ENCODE measurements around the gene SLC25A5.

SLC25A5 gene

GRCh38 chrX:119467433-119467832 is 811 bp upstream of the SLC25A5 start:
- no peak overlapping the region for H4K12ac ChIP-seq (ENCODE audit: low read depth, low read length)
- H2BK12ac ChIP-seq (ENCODE audit: low read length): no peak overlapping the region
- H3K4me1 ChIP-seq (ENCODE audit: control insufficient read depth in 1 of 2, insufficient read depth in 2 of 2, low read length in 2 of 2): peaks cover 3 to 5% of the 10 kb centered on the region in 2 experiments
- DNase-seq: no peak
- no peaks in the 10 kb centered on the region for H3K27me3 ChIP-seq (ENCODE audit: insufficient read depth, low read length)
- H3K36me3 ChIP-seq (ENCODE audit: control insufficient read depth in 1 of 2, insufficient read depth in 2 of 2, low read length in 2 of 2): peaks cover 6 to 16% of the 10 kb centered on the region in 2 experiments
- H2BK120ac ChIP-seq (ENCODE audit: insufficient read depth, low read length, poor library complexity): no peak overlapping the region
- no peak overlapping the region for H4K91ac ChIP-seq (ENCODE audit: low read depth, low read length)
- no peak overlapping the region for H2AK5ac ChIP-seq (ENCODE audit: low read length)
- H2BK5ac ChIP-seq (ENCODE audit: low read depth, low read length, poor library complexity): no peak overlapping the region
- H3K9ac ChIP-seq (ENCODE audit: low read length): no peak overlapping the region
- no peak overlapping the region for H3K27ac ChIP-seq (ENCODE audit: low read depth, low read length)
- H3K79me2 ChIP-seq (ENCODE audit: control insufficient read depth, insufficient read depth, low read length, poor library complexity): peaks cover 5% of the 10 kb centered on the region
- peaks cover 8% of the 10 kb centered on the region for H3K79me1 ChIP-seq (ENCODE audit: low read length)
- H3K18ac ChIP-seq (ENCODE audit: low read length): no peak overlapping the region
- H3K4me2 ChIP-seq (ENCODE audit: low read length): no peak overlapping the region
- H3K4me3 ChIP-seq (ENCODE audit: low read depth, low read length): no peak overlapping the region
- H2AFZ ChIP-seq (ENCODE audit: insufficient read depth, low read length, poor library complexity): no peak overlapping the region
- H3K23ac ChIP-seq (ENCODE audit: low read length): no peak overlapping the region
- no peak overlapping the region for H4K8ac ChIP-seq (ENCODE audit: low read depth, low read length)
- WGBS (ENCODE audit: extremely low coverage, insufficient coverage, insufficient read length): no CpG with 5 or more reads among the region's 6 CpGs
- H3K14ac ChIP-seq (ENCODE audit: low read length): no peak overlapping the region
- no peaks in the 10 kb centered on the region for H3K9me3 ChIP-seq (ENCODE audit: insufficient read depth, low read depth, low read length)
- H3K4ac ChIP-seq (ENCODE audit: low read depth, low read length): no peak overlapping the region

- DNase-seq: peak; percentile 76 to 85
- peak overlapping the region; percentile 91 for H4K8ac ChIP-seq (ENCODE audit: low read depth, low read length)
- H3K4me1 ChIP-seq (ENCODE audit: control insufficient read depth in 1 of 2, insufficient read depth in 2 of 2, low read length in 2 of 2): peaks cover 3 to 5% of the 10 kb centered on the region in 2 experiments
- H2AFZ ChIP-seq (ENCODE audit: insufficient read depth, low read length, poor library complexity): peak overlapping the region; percentile 59
- peak overlapping the region; percentile 97 for H3K4me3 ChIP-seq (ENCODE audit: low read depth, low read length)
- WGBS (ENCODE audit: extremely low coverage, insufficient coverage, insufficient read length): no CpG with 5 or more reads among the region's 78 CpGs
- H2BK12ac ChIP-seq (ENCODE audit: low read length): no peak overlapping the region
- peaks cover 5% of the 10 kb centered on the region for H3K79me2 ChIP-seq (ENCODE audit: control insufficient read depth, insufficient read depth, low read length, poor library complexity)
- H3K23ac ChIP-seq (ENCODE audit: low read length): no peak overlapping the region
- H3K4ac ChIP-seq (ENCODE audit: low read depth, low read length): peak overlapping the region; percentile 70
- H3K4me2 ChIP-seq (ENCODE audit: low read length): peak overlapping the region; percentile 95
- peak overlapping the region; percentile 93 for H3K18ac ChIP-seq (ENCODE audit: low read length)
- peak overlapping the region; percentile 84 for H3K27ac ChIP-seq (ENCODE audit: low read depth, low read length)
- H2BK5ac ChIP-seq (ENCODE audit: low read depth, low read length, poor library complexity): peak overlapping the region; percentile 64
- H2AK5ac ChIP-seq (ENCODE audit: low read length): no peak overlapping the region
- H4K91ac ChIP-seq (ENCODE audit: low read depth, low read length): peak overlapping the region; percentile 80
- H3K9ac ChIP-seq (ENCODE audit: low read length): peak overlapping the region; percentile 89
- H3K27me3 ChIP-seq (ENCODE audit: insufficient read depth, low read length): no peaks in the 10 kb centered on the region
- H3K14ac ChIP-seq (ENCODE audit: low read length): peak overlapping the region; percentile 64
- peak overlapping the region; percentile 75 for H2BK120ac ChIP-seq (ENCODE audit: insufficient read depth, low read length, poor library complexity)
- peaks cover 8% of the 10 kb centered on the region for H3K79me1 ChIP-seq (ENCODE audit: low read length)
- H3K9me3 ChIP-seq (ENCODE audit: insufficient read depth, low read depth, low read length): no peaks in the 10 kb centered on the region
- peaks cover 6 to 16% of the 10 kb centered on the region in 2 experiments for H3K36me3 ChIP-seq (ENCODE audit: control insufficient read depth in 1 of 2, insufficient read depth in 2 of 2, low read length in 2 of 2)
- H4K12ac ChIP-seq (ENCODE audit: low read depth, low read length): peak overlapping the region; percentile 81
Observed at GRCh38 chrX:119468551-119469312, 488 bp downstream of the SLC25A5 start.

GRCh38 chrX:119469313-119469635 is 1.0 kb downstream of the SLC25A5 start:
- H2BK5ac ChIP-seq (ENCODE audit: low read depth, low read length, poor library complexity): no peak overlapping the region
- H3K23ac ChIP-seq (ENCODE audit: low read length): no peak overlapping the region
- H3K18ac ChIP-seq (ENCODE audit: low read length): no peak overlapping the region
- no peaks in the 10 kb centered on the region for H3K9me3 ChIP-seq (ENCODE audit: insufficient read depth, low read depth, low read length)
- H3K4me2 ChIP-seq (ENCODE audit: low read length): peak overlapping the region; percentile 95
- H3K9ac ChIP-seq (ENCODE audit: low read length): peak overlapping the region; percentile 78
- no peak for DNase-seq
- peaks cover 5% of the 10 kb centered on the region for H3K79me2 ChIP-seq (ENCODE audit: control insufficient read depth, insufficient read depth, low read length, poor library complexity)
- H3K4me1 ChIP-seq (ENCODE audit: control insufficient read depth in 1 of 2, insufficient read depth in 2 of 2, low read length in 2 of 2): peaks cover 3 to 5% of the 10 kb centered on the region in 2 experiments
- peak overlapping the region; percentile 5 for H2AFZ ChIP-seq (ENCODE audit: insufficient read depth, low read length, poor library complexity)
- H4K8ac ChIP-seq (ENCODE audit: low read depth, low read length): no peak overlapping the region
- no peak overlapping the region for H2AK5ac ChIP-seq (ENCODE audit: low read length)
- peaks cover 8% of the 10 kb centered on the region for H3K79me1 ChIP-seq (ENCODE audit: low read length)
- peaks cover 6 to 16% of the 10 kb centered on the region in 2 experiments for H3K36me3 ChIP-seq (ENCODE audit: control insufficient read depth in 1 of 2, insufficient read depth in 2 of 2, low read length in 2 of 2)
- H4K91ac ChIP-seq (ENCODE audit: low read depth, low read length): no peak overlapping the region
- no peak overlapping the region for H3K27ac ChIP-seq (ENCODE audit: low read depth, low read length)
- peak overlapping the region; percentile 19 for H3K4ac ChIP-seq (ENCODE audit: low read depth, low read length)
- H3K4me3 ChIP-seq (ENCODE audit: low read depth, low read length): peak overlapping the region; percentile 82
- no peak overlapping the region for H3K14ac ChIP-seq (ENCODE audit: low read length)
- H2BK12ac ChIP-seq (ENCODE audit: low read length): no peak overlapping the region
- WGBS (ENCODE audit: extremely low coverage, insufficient coverage, insufficient read length): no CpG with 5 or more reads among the region's 8 CpGs
- no peaks in the 10 kb centered on the region for H3K27me3 ChIP-seq (ENCODE audit: insufficient read depth, low read length)
- no peak overlapping the region for H2BK120ac ChIP-seq (ENCODE audit: insufficient read depth, low read length, poor library complexity)
- no peak overlapping the region for H4K12ac ChIP-seq (ENCODE audit: low read depth, low read length)

DNA sequence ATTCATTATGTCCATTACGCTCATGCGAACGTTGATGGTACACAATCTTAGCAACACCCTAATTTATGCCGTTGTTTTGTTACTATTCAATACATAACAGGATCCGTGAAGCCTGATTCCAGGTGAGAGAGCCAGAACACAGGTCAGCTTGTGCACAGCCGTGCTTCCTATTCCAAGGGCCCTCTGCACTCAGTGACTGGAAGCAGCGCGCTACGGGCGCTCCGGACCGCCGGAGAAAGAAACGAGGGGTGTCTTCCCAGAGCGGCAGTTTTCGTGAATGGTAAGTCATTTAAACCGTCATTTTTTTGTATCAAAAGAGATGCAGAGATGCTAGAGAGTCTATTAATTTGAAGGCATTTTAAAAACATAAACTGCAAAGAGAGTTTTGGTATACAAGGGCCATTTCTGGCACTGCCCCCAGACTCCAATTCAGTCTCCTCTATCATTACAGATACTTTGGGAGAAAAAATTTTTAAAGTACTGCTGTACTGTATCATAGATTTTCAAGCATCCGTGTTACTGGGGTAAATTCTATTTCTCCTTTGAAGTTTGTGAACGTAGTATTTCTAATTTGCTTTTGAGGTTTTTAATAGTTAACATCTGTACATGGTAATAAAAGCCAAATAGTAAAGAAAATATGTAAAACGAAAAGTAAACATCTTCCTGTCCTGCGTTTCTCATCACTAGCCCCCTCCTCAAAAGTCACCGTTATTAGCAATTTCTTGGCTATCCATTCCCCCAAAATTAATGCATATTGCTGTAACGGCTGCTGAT is 6.6 kb downstream of the SLC25A5 start:
- Histone ChIP-seq H3K79me2 (ENCODE audit: control insufficient read depth, insufficient read depth, low read length, poor library complexity) (no peaks in the 10 kb centered on the region), H3K4me3 (ENCODE audit: low read depth, low read length) (no peak overlapping the region), H3K23ac (ENCODE audit: low read length) (no peak overlapping the region), H3K4ac (ENCODE audit: low read depth, low read length) (no peak overlapping the region), H3K79me1 (ENCODE audit: low read length) (no peaks in the 10 kb centered on the region), H3K36me3 (ENCODE audit: control insufficient read depth in 1 of 2, insufficient read depth in 2 of 2, low read length in 2 of 2) (peaks cover 3 to 13% of the 10 kb centered on the region in 2 experiments), H3K18ac (ENCODE audit: low read length) (no peak overlapping the region), H3K27me3 (ENCODE audit: insufficient read depth, low read length) (no peaks in the 10 kb centered on the region), H3K9me3 (ENCODE audit: insufficient read depth, low read depth, low read length) (no peaks in the 10 kb centered on the region), H2AFZ (ENCODE audit: insufficient read depth, low read length, poor library complexity) (no peak overlapping the region), H3K4me2 (ENCODE audit: low read length) (no peak overlapping the region), H4K8ac (ENCODE audit: low read depth, low read length) (no peak overlapping the region), H3K27ac (ENCODE audit: low read depth, low read length) (no peak overlapping the region), H2BK120ac (ENCODE audit: insufficient read depth, low read length, poor library complexity) (no peak overlapping the region), H3K14ac (ENCODE audit: low read length) (no peak overlapping the region), H2BK5ac (ENCODE audit: low read depth, low read length, poor library complexity) (no peak overlapping the region), H2BK12ac (ENCODE audit: low read length) (no peak overlapping the region), H2AK5ac (ENCODE audit: low read length) (no peak overlapping the region), H4K12ac (ENCODE audit: low read depth, low read length) (no peak overlapping the region), H4K91ac (ENCODE audit: low read depth, low read length) (no peak overlapping the region), H3K9ac (ENCODE audit: low read length) (no peak overlapping the region), H3K4me1 (ENCODE audit: control insufficient read depth in 1 of 2, insufficient read depth in 2 of 2, low read length in 2 of 2) (peaks cover 0 to 2% of the 10 kb centered on the region in 2 experiments)
- no peak for DNase-seq
- no CpG with 5 or more reads among the region's 23 CpGs for WGBS (ENCODE audit: extremely low coverage, insufficient coverage, insufficient read length)
